HG03159 (cell line): ENCODE results near the gene PRG3.
"Not testable (repeated sequence)": the region's sequence is repeated elsewhere in the genome, so short reads cannot be mapped to it uniquely, and the experiment has no call there.

Experiments
- ATAC-seq: cut with Tn5 transposase; IDR thresholded peaks from one replicate; pipeline ENCODE4 v1.9.1; 2021; ENCODE audit warnings: mild to moderate bottlenecking, moderate library complexity; ENCODE audit not compliant: unreplicated experiment

The PRG3 gene

DNA sequence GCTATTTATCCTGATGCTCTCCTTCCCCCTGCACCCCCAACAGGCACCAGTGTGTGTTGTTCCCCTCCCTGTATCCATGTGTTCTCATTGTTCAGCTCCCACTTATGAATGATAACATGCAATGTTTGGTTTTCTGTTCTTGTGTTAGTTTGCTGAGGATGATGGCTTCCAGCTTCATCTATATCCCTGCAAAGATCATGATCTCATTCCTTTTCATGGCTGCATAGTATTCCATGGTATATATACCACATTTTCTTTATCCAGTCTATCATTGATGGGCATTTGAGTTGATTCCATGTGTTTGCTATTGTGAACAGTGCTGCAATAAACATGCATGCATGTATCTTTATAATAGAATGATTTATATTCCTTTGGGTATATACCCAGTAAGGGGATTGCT is 19.5 kb downstream of the PRG3 start:
- ATAC-seq, result not testable (repeated sequence)

- ATAC-seq, result no peak
Measured at GRCh38 chr11:57360991-57361390, 20.0 kb downstream of the PRG3 start.

DNA sequence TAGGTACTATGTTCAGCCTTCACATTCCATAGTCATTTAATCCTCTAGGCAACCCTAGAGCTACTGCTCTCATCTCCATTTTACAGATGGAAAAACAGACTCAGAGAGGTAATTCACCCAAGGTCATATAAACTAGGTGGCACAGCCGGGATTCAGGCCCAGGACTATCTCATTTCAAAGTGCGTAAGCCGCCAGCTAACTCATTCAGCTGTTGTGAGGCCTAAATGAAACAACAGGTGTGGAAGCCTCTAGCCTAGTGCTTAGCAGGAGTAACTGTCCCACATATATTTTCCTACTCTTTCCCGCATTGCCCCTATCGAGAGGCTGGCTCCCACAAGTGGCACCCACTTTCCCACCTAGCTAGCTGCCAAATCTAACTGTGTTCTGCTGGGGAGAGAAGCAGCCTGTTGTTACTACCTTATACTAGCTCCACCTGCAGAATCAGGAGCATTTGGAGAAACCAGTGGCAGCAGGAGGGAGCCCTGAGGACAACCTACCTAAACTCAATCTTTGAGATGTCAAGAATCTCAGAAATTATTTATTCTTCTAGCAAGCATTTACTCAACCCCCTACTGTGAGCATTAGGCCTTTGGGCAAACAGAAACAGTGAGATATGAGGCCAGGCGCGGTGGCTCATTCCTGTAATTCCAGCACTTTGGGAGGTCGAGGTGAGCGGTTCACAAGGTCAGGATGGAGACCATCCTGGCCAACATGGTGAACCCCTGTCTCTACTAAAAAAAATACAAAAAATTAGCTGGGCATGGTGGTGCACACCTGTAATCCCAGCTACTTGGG is 20.9 kb downstream of the PRG3 start:
- no peak for ATAC-seq

DNA sequence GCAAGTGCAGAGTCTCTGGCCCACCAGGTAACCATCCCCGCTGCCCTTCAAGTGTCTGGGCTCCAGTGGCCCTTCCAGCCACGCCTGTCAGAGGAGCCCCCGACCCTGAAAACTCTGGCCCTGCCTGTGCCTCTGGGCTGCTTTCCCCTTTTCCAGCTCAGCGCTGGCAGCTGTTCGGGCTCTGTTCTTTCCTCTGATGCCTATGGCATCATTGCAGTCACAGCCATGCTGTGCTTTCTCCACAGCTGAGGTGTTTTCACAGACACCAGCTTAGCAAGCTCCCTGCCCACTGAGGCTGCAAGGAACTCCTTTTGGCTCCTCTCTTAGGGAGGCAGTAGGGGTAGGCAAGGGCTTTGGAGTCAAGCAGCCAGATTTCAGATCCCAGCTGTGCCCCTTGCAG is 21.6 kb downstream of the PRG3 start:
- no peak for ATAC-seq

DNA sequence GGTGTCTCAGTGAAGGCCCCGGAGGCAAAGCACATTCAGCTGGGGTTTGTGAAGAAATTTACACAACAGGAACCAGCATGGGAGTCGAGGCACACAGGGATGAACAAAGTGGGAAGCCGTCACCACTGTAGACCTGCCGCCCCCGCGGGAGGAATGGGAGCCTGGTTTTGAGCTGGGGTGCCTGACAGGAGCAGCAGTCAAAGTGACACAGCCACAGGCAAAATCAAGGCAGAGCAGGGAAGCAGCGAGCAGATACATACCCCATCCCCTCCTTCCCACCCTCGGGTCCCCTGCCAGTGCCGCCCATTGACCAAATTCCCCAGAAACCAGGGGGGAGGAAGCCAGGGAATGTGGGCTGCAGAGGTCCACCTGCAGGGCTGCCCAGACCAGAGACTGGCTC is 22.0 kb downstream of the PRG3 start:
- ATAC-seq, result no peak

DNA sequence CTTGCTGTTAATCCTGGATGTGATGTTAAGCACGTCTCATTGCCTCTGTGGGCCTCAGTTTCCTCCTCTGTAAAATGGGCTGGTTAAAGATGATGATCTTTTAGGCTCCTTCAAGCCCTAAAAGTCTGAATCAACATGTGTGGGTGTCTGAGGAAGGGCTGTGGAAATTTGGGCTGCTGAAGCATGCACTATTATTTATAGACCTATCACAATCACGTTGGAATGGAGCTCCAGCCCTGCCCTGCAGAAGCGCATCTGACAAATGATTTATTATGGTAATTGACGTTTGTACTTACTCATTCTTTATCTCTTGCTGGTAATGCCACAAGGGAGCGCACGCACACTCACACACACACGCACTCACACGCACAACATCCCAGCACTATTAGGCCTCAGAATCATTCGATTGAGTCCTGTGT is 22.4 kb downstream of the PRG3 start:
- ATAC-seq, result no peak

- no peak for ATAC-seq
Measured at GRCh38 chr11:57357856-57358255, 23.1 kb downstream of the PRG3 start.

- ATAC-seq, result no peak
Measured at GRCh38 chr11:57357310-57357709, 23.6 kb downstream of the PRG3 start.

- no peak for ATAC-seq
Measured at GRCh38 chr11:57356268-57356667, 24.7 kb downstream of the PRG3 start.

DNA sequence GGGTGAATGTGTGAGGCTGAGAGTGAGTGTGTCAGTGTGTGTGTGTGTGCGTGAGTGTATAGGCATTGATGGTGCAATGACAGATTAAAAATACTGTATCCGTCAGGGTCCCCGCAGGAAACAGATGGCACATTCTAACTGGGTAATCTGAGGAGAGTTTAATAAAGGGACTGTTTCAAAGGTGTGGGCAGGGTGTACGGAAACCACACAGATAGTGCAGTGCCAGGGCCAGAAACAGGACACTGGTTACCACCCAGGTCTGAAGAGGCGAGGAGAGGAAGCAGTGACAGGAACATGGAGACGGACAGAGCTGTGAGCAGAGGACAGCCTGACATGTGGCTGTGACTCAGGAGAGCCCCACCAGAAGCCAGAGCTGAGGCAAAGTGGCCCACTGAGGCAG is 26.3 kb downstream of the PRG3 start:
- ATAC-seq, result no peak

GRCh38 chr11:57353852-57354251 is 27.1 kb downstream of the PRG3 start:
- ATAC-seq, result no peak

DNA sequence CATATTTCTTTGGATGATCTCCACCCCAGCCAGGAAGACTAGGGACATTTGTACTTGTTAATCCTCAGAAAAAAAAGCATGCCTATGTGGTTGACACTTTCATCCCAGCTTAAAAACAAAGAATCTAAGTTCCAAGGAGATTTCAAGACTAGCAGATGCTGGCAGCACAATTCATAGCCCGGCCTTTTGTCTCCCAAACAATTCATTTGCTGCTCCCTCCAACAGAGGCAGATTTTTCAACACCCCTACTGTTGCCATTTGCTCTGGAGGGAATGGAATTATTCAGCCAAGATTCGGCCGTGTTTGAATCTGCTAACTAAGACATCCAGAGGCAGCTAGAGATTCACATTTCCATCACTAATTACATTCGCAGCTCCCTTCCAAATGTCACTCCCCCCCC is 27.5 kb downstream of the PRG3 start:
- no peak for ATAC-seq

- ATAC-seq, result no peak
Measured at GRCh38 chr11:57353036-57353435, 27.9 kb downstream of the PRG3 start.

GRCh38 chr11:57349491-57350274 is 31.3 kb downstream of the PRG3 start:
- no peak for ATAC-seq

DNA sequence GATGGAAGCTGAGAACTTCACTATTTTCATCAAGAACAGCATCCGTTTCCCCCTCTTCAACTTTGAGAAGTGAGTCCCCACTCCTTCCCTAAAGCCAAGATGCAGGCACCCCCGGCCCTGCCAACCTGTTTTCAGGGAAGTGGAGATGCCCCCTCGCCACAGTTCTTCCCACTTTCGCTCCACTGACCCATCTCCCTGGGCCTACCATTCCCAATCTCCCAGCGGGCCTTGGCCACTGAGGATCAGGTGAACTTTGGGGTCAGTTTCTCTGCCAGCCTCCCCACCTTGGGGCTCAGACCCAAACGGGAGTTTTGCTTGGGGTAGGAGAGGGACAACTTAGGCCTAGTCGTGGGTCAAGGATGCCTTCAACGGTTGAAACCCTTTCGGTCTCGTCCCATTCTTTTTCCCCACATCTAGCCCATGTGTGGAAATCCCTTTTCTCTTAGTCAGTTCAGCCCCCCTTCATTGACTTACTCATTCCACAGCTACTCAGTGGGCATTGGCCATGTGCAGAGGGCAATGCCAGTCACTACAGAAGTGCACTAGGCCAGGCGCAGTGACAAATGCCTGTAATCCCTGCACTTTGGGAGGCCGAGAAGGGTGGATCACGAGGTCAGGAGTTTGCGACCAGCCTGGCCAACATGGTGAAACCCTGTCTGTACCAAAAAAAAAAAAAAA is 32.2 kb downstream of the PRG3 start:
- no peak for ATAC-seq

- no peak for ATAC-seq
Measured at GRCh38 chr11:57348052-57348451, 32.9 kb downstream of the PRG3 start.

DNA sequence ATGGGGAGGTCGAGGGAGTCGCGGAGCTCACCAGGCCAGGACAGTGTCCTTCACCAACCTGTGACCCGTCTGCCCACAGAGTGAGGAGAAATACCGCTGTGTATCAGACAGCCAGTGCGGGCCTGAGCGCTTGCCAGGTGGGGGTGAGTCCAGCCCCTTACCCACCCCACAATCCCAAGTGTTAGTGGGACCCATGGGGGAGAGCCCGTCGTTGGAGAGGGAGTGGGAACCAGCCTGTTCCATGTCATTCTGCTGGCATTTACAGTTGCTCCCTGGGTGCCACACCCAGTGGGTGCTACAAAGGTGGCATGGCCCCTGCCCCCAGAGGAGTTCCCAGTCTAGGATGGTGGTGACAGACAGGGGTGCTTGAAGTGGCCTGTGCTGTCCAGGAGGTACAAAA is 33.6 kb downstream of the PRG3 start:
- no peak for ATAC-seq

- ATAC-seq, result no peak
Measured at GRCh38 chr11:57345555-57346211, 35.3 kb downstream of the PRG3 start.

GRCh38 chr11:57344826-57345225 is 36.1 kb downstream of the PRG3 start:
- no peak for ATAC-seq

DNA sequence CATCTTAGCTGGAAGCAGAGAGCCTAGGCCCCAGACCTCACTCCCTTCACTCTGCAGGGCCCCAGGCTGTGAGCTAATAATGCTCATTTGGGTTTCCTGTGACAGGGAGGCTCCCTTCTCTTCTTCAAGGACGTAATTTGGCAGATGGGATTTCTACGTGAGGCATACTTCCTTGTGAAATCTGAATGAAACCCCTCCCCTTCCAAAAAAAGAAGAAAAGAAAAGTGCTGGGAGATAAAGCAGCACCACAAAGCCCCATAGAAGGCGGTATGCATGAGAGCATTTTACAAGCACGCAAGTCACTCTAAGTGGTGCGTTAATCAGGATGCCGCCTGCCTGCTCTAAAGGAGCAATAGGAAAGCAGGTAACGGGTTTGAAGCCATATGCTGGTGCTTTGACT is 37.1 kb downstream of the PRG3 start:
- ATAC-seq, result no peak

DNA sequence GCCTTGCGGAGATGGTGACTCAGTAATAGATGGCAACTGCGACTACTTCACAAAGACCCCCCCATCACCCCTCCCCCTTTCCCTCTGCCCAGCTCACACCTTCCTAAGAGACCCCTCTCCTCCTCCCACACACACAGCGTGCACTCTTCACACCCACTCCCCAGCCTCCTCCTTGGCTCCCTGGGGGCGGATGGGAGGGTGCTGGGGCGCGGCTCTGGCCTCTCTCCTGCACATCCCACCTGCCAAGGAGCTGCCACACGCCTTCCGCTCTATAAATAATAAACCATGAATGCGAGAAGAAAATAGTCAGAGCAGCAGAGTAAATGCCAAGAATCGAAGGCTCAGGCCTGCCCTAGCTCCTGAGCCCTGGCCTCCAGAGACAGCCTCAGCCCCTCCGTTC is 38.2 kb downstream of the PRG3 start:
- no peak for ATAC-seq
